Neuronal stem cell (in vitro differentiated cells): ENCODE results near the gene HPCAL1.
A peak's percentile ranks its signal among the peaks of the same experiment; 100 is the strongest.

Source experiments
- DNase-seq: peaks from one replicate; pipeline ENCODE4 v3.0.0-alpha.2; 2013; ENCODE audit warnings: low spot score
- H2AFZ ChIP-seq: one replicate; pipeline ENCODE4 v1.6.1; 2013; ENCODE audit warnings: mild to moderate bottlenecking, low read length, inconsistent platforms
- H2AK5ac ChIP-seq: 2 replicates; pipeline ENCODE4 v1.6.1; 2013; ENCODE audit warnings: low read depth, mild to moderate bottlenecking, inconsistent platforms, low read length, moderate library complexity, mixed read lengths
- H2BK120ac ChIP-seq: 2 replicates; pipeline ENCODE4 v1.6.1; 2013; ENCODE audit warnings: low read depth, mild to moderate bottlenecking, inconsistent platforms, low read length, moderate library complexity, mixed read lengths
- H2BK12ac ChIP-seq: one replicate; pipeline ENCODE4 v1.6.1; 2013; ENCODE audit warnings: low read length, inconsistent platforms
- H2BK15ac ChIP-seq: 2 replicates; pipeline ENCODE4 v1.6.1; 2013; ENCODE audit warnings: mild to moderate bottlenecking, low read length, inconsistent platforms, mixed read lengths
- H2BK5ac ChIP-seq: one replicate; pipeline ENCODE4 v1.6.1; 2013; ENCODE audit warnings: inconsistent platforms, mild to moderate bottlenecking, low read length, moderate library complexity
- H3K14ac ChIP-seq: one replicate; pipeline ENCODE4 v1.6.1; 2013; ENCODE audit warnings: low read length, inconsistent platforms
- H3K18ac ChIP-seq: 2 replicates; pipeline ENCODE4 v1.6.1; 2013; ENCODE audit warnings: low read length, inconsistent platforms
- H3K23ac ChIP-seq: 2 replicates; pipeline ENCODE4 v1.6.1; 2013; ENCODE audit warnings: low read depth, mild to moderate bottlenecking, mixed read lengths, low read length, inconsistent platforms; ENCODE audit not compliant: poor library complexity
- H3K27ac ChIP-seq: replicated peaks from 3 replicates; pipeline ENCODE4 v1.5.1; 2013; ENCODE audit warnings: low read length, inconsistent platforms
- H3K27me3 ChIP-seq, 3 experiments: 2 replicates each; pipeline ENCODE4 v1.6.1; 2013; ENCODE audit warnings: low read length in 3 of 3, mild to moderate bottlenecking in 2 of 3, inconsistent platforms in 1 of 3, low read depth in 1 of 3, mixed read lengths in 1 of 3, moderate library complexity in 1 of 3; ENCODE audit not compliant: control insufficient read depth in 3 of 3, insufficient read depth in 3 of 3
- H3K36me3 ChIP-seq, 2 donors: replicated peaks in 1 of 2; 2 replicates each; pipeline ENCODE4 v1.6.1; 2013; ENCODE audit warnings: low read length in 2 of 2; ENCODE audit not compliant: control insufficient read depth in 2 of 2, insufficient read depth in 2 of 2
- H3K4ac ChIP-seq: 2 replicates; pipeline ENCODE4 v1.6.1; 2013; ENCODE audit warnings: inconsistent platforms, mild to moderate bottlenecking, low read length, moderate library complexity
- H3K4me1 ChIP-seq, 2 donors: 1 replicate in 1 of 2; 2 replicates in 1 of 2; pipeline ENCODE4 v1.6.1; 2013; ENCODE audit warnings: low read length in 2 of 2, low read depth in 1 of 2; ENCODE audit not compliant: control insufficient read depth in 2 of 2, insufficient read depth in 1 of 2
- H3K4me2 ChIP-seq: one replicate; pipeline ENCODE4 v1.6.1; 2013; ENCODE audit warnings: mild to moderate bottlenecking, low read length, inconsistent platforms; ENCODE audit not compliant: insufficient read depth, poor library complexity, severe bottlenecking
- H3K4me3 ChIP-seq, 2 donors: 2 replicates each; pipeline ENCODE4 v1.5.1; 2013; ENCODE audit warnings: low read length in 2 of 2, mild to moderate bottlenecking in 2 of 2, inconsistent platforms in 1 of 2, moderate library complexity in 1 of 2
- H3K79me1 ChIP-seq: one replicate; pipeline ENCODE4 v1.6.1; 2013; ENCODE audit warnings: low read depth, mild to moderate bottlenecking, inconsistent platforms, low read length, moderate library complexity
- H3K9ac ChIP-seq: one replicate; pipeline ENCODE4 v1.6.1; 2013; ENCODE audit warnings: mild to moderate bottlenecking, low read depth, low read length, inconsistent platforms; ENCODE audit not compliant: poor library complexity
- H3K9me3 ChIP-seq, 2 donors: replicated peaks in 1 of 2; 2 replicates each; pipeline versions ENCODE3 to v1.6.1; 2013; ENCODE audit warnings: low read length in 2 of 2, mild to moderate bottlenecking in 2 of 2, inconsistent platforms in 1 of 2, low read depth in 1 of 2, mixed read lengths in 1 of 2, moderate library complexity in 1 of 2; ENCODE audit not compliant: control insufficient read depth in 2 of 2, insufficient read depth in 1 of 2
- H4K8ac ChIP-seq: one replicate; pipeline ENCODE4 v1.6.1; 2013; ENCODE audit warnings: low read depth, mild to moderate bottlenecking, inconsistent platforms, low read length, moderate library complexity
- H4K91ac ChIP-seq: one replicate; pipeline ENCODE4 v1.6.1; 2013; ENCODE audit warnings: low read length, low read depth, mild to moderate bottlenecking, inconsistent platforms; ENCODE audit not compliant: poor library complexity
- WGBS, 2 donors: extraction: QIAGEN DNeasy Blood & Tissue Kit; methylation state at CpG; one replicate each; pipeline ENCODE4 v1.1.7; 2013; ENCODE audit warnings: missing lambda C conversion rate in 2 of 2, mixed read lengths in 1 of 2; ENCODE audit not compliant: insufficient read length in 2 of 2, insufficient replicate concordance in 1 of 2; ENCODE audit errors: extremely low coverage in 2 of 2; 5-methylcytosine and 5-hydroxymethylcytosine counted together

Gene HPCAL1

GRCh38 chr2:10422732-10423399 lies 120.2 kb downstream of the HPCAL1 start:
- no peaks in the 10 kb centered on the region for H3K9me3 ChIP-seq
- no peak overlapping the region for H4K91ac ChIP-seq
- H3K27ac ChIP-seq, result no peak overlapping the region
- H2AK5ac ChIP-seq, result no peak overlapping the region
- H3K23ac ChIP-seq, result no peak overlapping the region
- H3K18ac ChIP-seq, result peak overlapping the region; percentile 71
- no peaks in the 10 kb centered on the region for H3K36me3 ChIP-seq
- H2BK15ac ChIP-seq, result no peak overlapping the region
- no peak overlapping the region for H3K4me3 ChIP-seq
- no peak overlapping the region for H2BK120ac ChIP-seq
- no peak overlapping the region for H4K8ac ChIP-seq
- no peak overlapping the region for H2AFZ ChIP-seq
- no peak overlapping the region for H3K4me2 ChIP-seq
- DNase-seq, result no peak
- H2BK12ac ChIP-seq, result no peak overlapping the region
- H3K14ac ChIP-seq, result peak overlapping the region; percentile 56
- no peak overlapping the region for H2BK5ac ChIP-seq
- no peak overlapping the region for H3K4ac ChIP-seq
- peaks cover 17 to 23% of the 10 kb centered on the region in 2 donors for H3K4me1 ChIP-seq
- H3K9ac ChIP-seq, result peak overlapping the region; percentile 18
- H3K79me1 ChIP-seq, result peaks cover 2% of the 10 kb centered on the region
- WGBS, 2 donors, result no CpG with 5 or more reads among the region's 24 CpGs
- H3K27me3 ChIP-seq, result no peaks in the 10 kb centered on the region

- no peak overlapping the region for H3K4ac ChIP-seq
- H2AK5ac ChIP-seq, result no peak overlapping the region
- no peak overlapping the region for H4K8ac ChIP-seq
- no peak overlapping the region for H3K4me2 ChIP-seq
- H3K23ac ChIP-seq, result no peak overlapping the region
- H3K14ac ChIP-seq, result peak overlapping the region; percentile 31
- no peak overlapping the region for H2BK120ac ChIP-seq
- H3K79me1 ChIP-seq, result peaks cover 2% of the 10 kb centered on the region
- H3K18ac ChIP-seq, result no peak overlapping the region
- H2BK12ac ChIP-seq, result no peak overlapping the region
- H3K9ac ChIP-seq, result no peak overlapping the region
- no peaks in the 10 kb centered on the region for H3K27me3 ChIP-seq
- DNase-seq, result no peak
- H3K4me3 ChIP-seq, result no peak overlapping the region
- H4K91ac ChIP-seq, result no peak overlapping the region
- WGBS, 2 donors, result no CpG with 5 or more reads among the region's 6 CpGs
- peaks cover 17 to 29% of the 10 kb centered on the region in 2 donors for H3K4me1 ChIP-seq
- H3K27ac ChIP-seq, result no peak overlapping the region
- H3K9me3 ChIP-seq, result no peaks in the 10 kb centered on the region
- H2BK15ac ChIP-seq, result no peak overlapping the region
- no peaks in the 10 kb centered on the region for H3K36me3 ChIP-seq
- H2AFZ ChIP-seq, result no peak overlapping the region
- H2BK5ac ChIP-seq, result no peak overlapping the region
Observed at GRCh38 chr2:10423400-10423774, 120.7 kb downstream of the HPCAL1 start.

GRCh38 chr2:10424051-10424450 lies 121.3 kb downstream of the HPCAL1 start:
- no peak overlapping the region for H2AFZ ChIP-seq
- H3K79me1 ChIP-seq, result peaks cover 2% of the 10 kb centered on the region
- H3K23ac ChIP-seq, result peak overlapping the region; percentile 8
- H3K4me3 ChIP-seq, result no peak overlapping the region
- H3K9ac ChIP-seq, result no peak overlapping the region
- H4K8ac ChIP-seq, result no peak overlapping the region
- H2BK12ac ChIP-seq, result no peak overlapping the region
- no peaks in the 10 kb centered on the region for H3K27me3 ChIP-seq
- H2BK5ac ChIP-seq, result no peak overlapping the region
- H4K91ac ChIP-seq, result no peak overlapping the region
- peak overlapping the region; percentile 76 for H2AK5ac ChIP-seq
- no peaks in the 10 kb centered on the region for H3K9me3 ChIP-seq
- H3K27ac ChIP-seq, result no peak overlapping the region
- no peak overlapping the region for H3K4ac ChIP-seq
- no peak overlapping the region for H3K4me2 ChIP-seq
- peak overlapping the region; percentile 80 for H3K18ac ChIP-seq
- no peak for DNase-seq
- no peak overlapping the region for H2BK15ac ChIP-seq
- H3K36me3 ChIP-seq, result no peaks in the 10 kb centered on the region
- H3K4me1 ChIP-seq, result peaks cover 17 to 29% of the 10 kb centered on the region in 2 donors
- H2BK120ac ChIP-seq, result no peak overlapping the region
- no CpG with 5 or more reads among the region's 11 CpGs for WGBS, 2 donors
- no peak overlapping the region for H3K14ac ChIP-seq

- Histone ChIP-seq H3K4me1 (peaks cover 17 to 29% of the 10 kb centered on the region in 2 donors), H3K27me3 (no peaks in the 10 kb centered on the region), H3K14ac (no peak overlapping the region), H2BK5ac (no peak overlapping the region), H4K91ac (no peak overlapping the region), H3K79me1 (peaks cover 2% of the 10 kb centered on the region), H3K4me3 (no peak overlapping the region), H3K4ac (no peak overlapping the region), H3K4me2 (no peak overlapping the region), H2BK15ac (peak overlapping the region; percentile 38), H3K27ac (no peak overlapping the region), H2BK12ac (peak overlapping the region; percentile 17), H3K23ac (peak overlapping the region; percentile 68), H2AK5ac (peak overlapping the region; percentile 76), H4K8ac (no peak overlapping the region), H3K18ac (no peak overlapping the region), H2BK120ac (no peak overlapping the region), H2AFZ (no peak overlapping the region), H3K9ac (no peak overlapping the region), H3K36me3 (no peaks in the 10 kb centered on the region), H3K9me3 (no peaks in the 10 kb centered on the region)
- DNase-seq, result no peak
- WGBS, 2 donors, result no CpG with 5 or more reads among the region's 8 CpGs
Observed at GRCh38 chr2:10424916-10425505, 122.3 kb downstream of the HPCAL1 start.
